ENCODE results near the gene NTRK3. TPM values are rescaled to one million over a fixed set of nuclear protein-coding genes. Genes with fewer than 3 reads are reported as not detected.

The NTRK3 gene
- total and polyA plus RNA-seq, 12 donors = 0.45 to 5.6 (median 2.3) TPM

DNA sequence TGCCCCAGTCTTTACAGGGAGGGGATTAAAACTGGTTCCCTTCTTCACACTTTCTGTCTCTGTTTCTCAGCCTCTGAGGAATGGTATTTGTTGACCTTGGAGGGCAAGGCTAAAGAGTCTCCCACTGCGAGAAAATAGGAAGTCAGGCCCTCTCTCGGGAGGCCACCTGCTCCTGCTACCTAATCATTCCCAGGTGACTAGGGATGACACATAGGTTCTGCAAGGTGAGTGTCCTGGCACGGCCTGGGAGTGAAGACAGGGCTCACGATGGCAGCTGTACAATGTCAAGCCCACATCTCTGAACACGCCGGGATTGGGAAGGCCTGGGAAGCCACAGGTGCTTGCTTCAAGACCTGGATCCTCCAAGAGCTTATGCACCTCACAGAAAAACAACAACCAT lies 314.2 kb downstream of the NTRK3 start:
- ATAC-seq = no peak
- WGBS, 2 donors = 83 to 85% methylated on average over 6 of the region's 6 CpGs
- TF ChIP-seq, protein P1, sequence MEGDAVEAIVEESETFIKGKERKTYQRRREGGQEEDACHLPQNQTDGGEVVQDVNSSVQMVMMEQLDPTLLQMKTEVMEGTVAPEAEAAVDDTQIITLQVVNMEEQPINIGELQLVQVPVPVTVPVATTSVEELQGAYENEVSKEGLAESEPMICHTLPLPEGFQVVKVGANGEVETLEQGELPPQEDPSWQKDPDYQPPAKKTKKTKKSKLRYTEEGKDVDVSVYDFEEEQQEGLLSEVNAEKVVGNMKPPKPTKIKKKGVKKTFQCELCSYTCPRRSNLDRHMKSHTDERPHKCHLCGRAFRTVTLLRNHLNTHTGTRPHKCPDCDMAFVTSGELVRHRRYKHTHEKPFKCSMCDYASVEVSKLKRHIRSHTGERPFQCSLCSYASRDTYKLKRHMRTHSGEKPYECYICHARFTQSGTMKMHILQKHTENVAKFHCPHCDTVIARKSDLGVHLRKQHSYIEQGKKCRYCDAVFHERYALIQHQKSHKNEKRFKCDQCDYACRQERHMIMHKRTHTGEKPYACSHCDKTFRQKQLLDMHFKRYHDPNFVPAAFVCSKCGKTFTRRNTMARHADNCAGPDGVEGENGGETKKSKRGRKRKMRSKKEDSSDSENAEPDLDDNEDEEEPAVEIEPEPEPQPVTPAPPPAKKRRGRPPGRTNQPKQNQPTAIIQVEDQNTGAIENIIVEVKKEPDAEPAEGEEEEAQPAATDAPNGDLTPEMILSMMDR (IDR thresholded peaks at IDR 0.05) = no peak

DNA sequence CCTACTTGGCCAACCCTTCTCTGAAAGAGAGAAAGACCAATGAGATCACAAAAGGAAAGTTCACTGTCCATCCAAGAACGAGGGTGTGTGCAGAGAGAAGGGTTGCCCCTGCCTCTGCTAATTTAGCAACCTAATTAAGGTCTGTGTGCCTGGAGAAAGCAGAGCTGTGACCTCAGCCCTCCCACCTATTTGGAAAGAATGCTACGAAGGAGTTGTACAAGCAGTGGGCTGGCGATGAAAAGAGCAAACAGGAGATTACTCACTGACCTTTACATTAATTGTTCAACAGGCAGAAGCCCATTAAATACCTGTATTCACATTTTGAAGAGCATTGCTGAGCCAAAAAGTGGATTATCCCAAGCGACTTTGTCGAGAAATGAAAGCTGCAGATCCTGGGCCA lies 314.9 kb downstream of the NTRK3 start:
- Histone ChIP-seq H3K9me3 (no peaks in the 10 kb centered on the region), H3K4me1 (peaks cover 0 to 29% (median 7%) of the 10 kb centered on the region in 9 donors), H3K27ac (no peak overlapping the region), H3K4me3 (no peak overlapping the region), H3K36me3 (no peaks in the 10 kb centered on the region), H3K27me3 (no peaks in the 10 kb centered on the region)
- intact Hi-C loops (cut with DNase I) = loop anchor here in 2 of 10 donors (10.0 kb wide), 3 partner anchors 57 to 127 kb away; no protein-coding TSS in a partner anchor
- 79 to 81% methylated on average over 5 of the region's 5 CpGs for WGBS, 2 donors
- no peak for ATAC-seq
- no peak for DNase-seq
- TF ChIP-seq, protein P1 (IDR thresholded peaks at IDR 0.05) = no peak

More for the DNA sequence above, 314.2 kb downstream of the NTRK3 start:
- no peak overlapping the region for H3K4me3 ChIP-seq
- no peak overlapping the region for H3K27ac ChIP-seq
- intact Hi-C loops (cut with DNase I) = loop anchor here in 2 of 10 donors (10.0 kb wide), 3 partner anchors 58 to 128 kb away; no protein-coding TSS in a partner anchor
- H3K36me3 ChIP-seq = no peaks in the 10 kb centered on the region
- no peaks in the 10 kb centered on the region for H3K27me3 ChIP-seq
- DNase-seq = no peak
- H3K9me3 ChIP-seq = no peaks in the 10 kb centered on the region
- peaks cover 0 to 29% (median 7%) of the 10 kb centered on the region in 9 donors for H3K4me1 ChIP-seq

DNA sequence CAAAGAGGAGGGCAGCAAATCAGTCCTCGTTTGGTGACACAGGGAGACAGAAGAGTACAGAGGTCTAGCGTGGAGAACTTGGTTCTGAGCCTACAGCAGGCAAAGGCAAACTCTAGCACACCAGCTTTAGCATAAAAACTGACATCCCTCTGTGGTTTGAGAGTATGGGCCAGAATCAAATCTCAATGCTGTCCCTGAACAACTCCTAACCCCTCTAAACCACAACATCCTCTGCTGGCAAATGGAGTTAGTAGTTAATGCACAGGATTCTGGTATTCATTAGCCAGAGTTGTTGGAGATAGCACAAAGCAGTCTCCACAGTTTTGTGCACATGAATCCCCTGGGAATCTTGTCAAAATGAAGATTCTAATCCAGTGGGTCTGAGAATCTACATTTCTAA lies 315.8 kb downstream of the NTRK3 start:
- 54 to 69% methylated on average over 2 of the region's 2 CpGs for WGBS, 2 donors
- intact Hi-C loops (cut with DNase I) = loop anchor here in 2 of 10 donors (10.0 kb wide), 3 partner anchors 56 to 126 kb away; no protein-coding TSS in a partner anchor
- TF ChIP-seq, protein P1 (IDR thresholded peaks at IDR 0.05) = no peak

DNA sequence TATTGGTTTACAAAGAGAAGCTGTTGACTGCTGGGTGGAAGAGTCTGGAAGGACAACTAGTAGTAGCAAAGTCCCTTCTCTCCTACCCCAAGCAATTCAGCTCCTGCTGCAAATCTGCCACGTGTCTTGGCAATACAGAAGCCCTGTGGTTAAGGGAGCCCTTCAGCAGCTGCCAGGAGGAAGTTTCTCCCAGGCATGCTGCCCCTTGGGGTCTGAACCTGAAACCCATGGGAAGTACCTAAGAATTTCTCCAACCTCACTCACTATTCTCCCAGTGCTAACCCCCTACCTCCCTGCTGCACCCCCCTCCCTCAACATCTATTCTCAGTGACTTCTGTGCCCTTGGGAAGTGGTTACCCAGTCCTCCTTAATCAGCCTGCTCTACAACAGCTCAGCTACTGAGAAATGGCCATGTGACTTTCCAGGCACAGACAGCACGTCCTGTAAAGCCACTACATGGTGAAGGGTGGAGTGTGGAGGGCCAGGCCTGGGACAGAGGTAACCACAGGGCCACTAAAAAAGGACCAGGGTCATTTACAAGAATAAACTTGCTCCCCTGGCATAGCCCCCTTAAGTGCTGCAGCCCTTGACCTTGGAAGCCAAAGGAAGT lies 316.6 kb downstream of the NTRK3 start:
- no peaks in the 10 kb centered on the region for H3K36me3 ChIP-seq
- WGBS, 2 donors = 15 to 21% methylated on average over 2 of the region's 2 CpGs
- TF ChIP-seq, protein P1 (IDR thresholded peaks at IDR 0.05) = no peak

More for the DNA sequence above, 315.8 kb downstream of the NTRK3 start:
- Histone ChIP-seq H3K9me3 (no peaks in the 10 kb centered on the region), H3K4me1 (peaks cover 0 to 25% (median 7%) of the 10 kb centered on the region in 9 donors), H3K36me3 (no peaks in the 10 kb centered on the region), H3K27me3 (no peaks in the 10 kb centered on the region), H3K27ac (no peak overlapping the region), H3K4me3 (no peak overlapping the region)
- DNase-seq (no peak), ATAC-seq (no peak)

More for the DNA sequence above, 316.6 kb downstream of the NTRK3 start:
- Histone ChIP-seq H3K4me1 (peaks cover 0 to 19% (median 7%) of the 10 kb centered on the region in 9 donors), H3K4me3 (no peak overlapping the region), H3K9me3 (no peaks in the 10 kb centered on the region), H3K27ac (peak overlapping the region in 1 of 10 donors; percentile 10), H3K27me3 (no peaks in the 10 kb centered on the region)
- ATAC-seq (peak; percentile 38 to 90 (median 70)), DNase-seq (no peak)
- intact Hi-C loops (cut with DNase I) = loop anchor here in 3 of 10 donors (10.0 kb wide), 4 partner anchors 55 to 305 kb away; no protein-coding TSS in a partner anchor
